Endothelial cell of umbilical vein (primary cell): ENCODE measurements around the gene TENM4.

Experiments
- EZH2 ChIP-seq: IDR thresholded peaks from 2 replicates; pipeline ENCODE4 v1.6.1; 2012; ENCODE audit warnings: borderline replicate concordance, low read depth, mild to moderate bottlenecking, moderate library complexity, low read length, inconsistent platforms; ENCODE audit not compliant: severe bottlenecking
- FOS ChIP-seq: IDR thresholded peaks from 2 replicates; pipeline ENCODE4 v1.6.1; 2011; ENCODE audit warnings: mild to moderate bottlenecking, low read length, moderate library complexity, borderline replicate concordance; ENCODE audit not compliant: insufficient read depth
- POLR2A ChIP-seq: IDR thresholded peaks from 2 replicates; pipeline ENCODE4 v1.6.1; 2012; ENCODE audit warnings: low read depth, mild to moderate bottlenecking, control low read depth, low read length
- POLR2AphosphoS5 ChIP-seq: IDR thresholded peaks from 2 replicates; pipeline ENCODE4 v1.6.1; 2012; ENCODE audit warnings: low read depth, mild to moderate bottlenecking, control low read depth, low read length, moderate library complexity; ENCODE audit not compliant: insufficient read depth
- TF ChIP-seq, protein P1 (sequence below), 2 donors: IDR thresholded peaks; 1 replicate in 1 of 2; 2 replicates in 1 of 2; pipeline ENCODE4 v1.5.1; 2011; ENCODE audit warnings: low read length in 2 of 2, mild to moderate bottlenecking in 2 of 2, moderate library complexity in 2 of 2, control low read depth in 1 of 2, inconsistent platforms in 1 of 2, low read depth in 1 of 2; ENCODE audit not compliant: insufficient read depth in 1 of 2; ENCODE audit errors: extremely low read depth in 1 of 2

- TF ChIP-seq, protein P1, sequence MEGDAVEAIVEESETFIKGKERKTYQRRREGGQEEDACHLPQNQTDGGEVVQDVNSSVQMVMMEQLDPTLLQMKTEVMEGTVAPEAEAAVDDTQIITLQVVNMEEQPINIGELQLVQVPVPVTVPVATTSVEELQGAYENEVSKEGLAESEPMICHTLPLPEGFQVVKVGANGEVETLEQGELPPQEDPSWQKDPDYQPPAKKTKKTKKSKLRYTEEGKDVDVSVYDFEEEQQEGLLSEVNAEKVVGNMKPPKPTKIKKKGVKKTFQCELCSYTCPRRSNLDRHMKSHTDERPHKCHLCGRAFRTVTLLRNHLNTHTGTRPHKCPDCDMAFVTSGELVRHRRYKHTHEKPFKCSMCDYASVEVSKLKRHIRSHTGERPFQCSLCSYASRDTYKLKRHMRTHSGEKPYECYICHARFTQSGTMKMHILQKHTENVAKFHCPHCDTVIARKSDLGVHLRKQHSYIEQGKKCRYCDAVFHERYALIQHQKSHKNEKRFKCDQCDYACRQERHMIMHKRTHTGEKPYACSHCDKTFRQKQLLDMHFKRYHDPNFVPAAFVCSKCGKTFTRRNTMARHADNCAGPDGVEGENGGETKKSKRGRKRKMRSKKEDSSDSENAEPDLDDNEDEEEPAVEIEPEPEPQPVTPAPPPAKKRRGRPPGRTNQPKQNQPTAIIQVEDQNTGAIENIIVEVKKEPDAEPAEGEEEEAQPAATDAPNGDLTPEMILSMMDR (IDR thresholded peaks at IDR 0.05; ENCODE audit: extremely low read depth in 1 of 2, insufficient read depth in 1 of 2, low read depth in 1 of 2, low read length in 2 of 2): no peak
- TF ChIP-seq EZH2 (no peak), FOS (no peak), POLR2A (no peak), POLR2AphosphoS5 (no peak)
Measured at GRCh38 chr11:78685156-78685555, 755.7 kb downstream of the TENM4 start.
